Vagina (tissue), 2 donors: ENCODE measurements around the gene SPTLC3.

Experiments
- POLR2A ChIP-seq, 2 donors: fragments of 450-650 bp; IDR thresholded peaks; one replicate each; pipeline ENCODE4 v1.6.1; 2017; ENCODE audit warnings: antibody characterized with exemption in 2 of 2, mild to moderate bottlenecking in 2 of 2, moderate library complexity in 2 of 2
- POLR2AphosphoS5 ChIP-seq, 2 donors: sonication (generic); formaldehyde crosslinking; IDR thresholded peaks; one replicate each; pipeline ENCODE4 v1.9.0; 2017; ENCODE audit warnings: antibody characterized with exemption in 2 of 2, mild to moderate bottlenecking in 2 of 2, low read depth in 1 of 2; ENCODE audit not compliant: insufficient read depth in 1 of 2
- TF ChIP-seq, protein P1 (sequence below), 3 experiments: fragments of 450-650 bp in 2 of 3; fragments of 200-600 bp in 1 of 3; sonication (generic) in 1 of 3; IDR thresholded peaks; one replicate each; pipeline ENCODE4 v1.5.1; 2017 to 2019; ENCODE audit warnings: antibody characterized with exemption in 3 of 3, mild to moderate bottlenecking in 2 of 3, moderate library complexity in 2 of 3

- no peak for TF ChIP-seq POLR2A (IDR thresholded peaks at IDR 0.05)
- TF ChIP-seq, protein P1, sequence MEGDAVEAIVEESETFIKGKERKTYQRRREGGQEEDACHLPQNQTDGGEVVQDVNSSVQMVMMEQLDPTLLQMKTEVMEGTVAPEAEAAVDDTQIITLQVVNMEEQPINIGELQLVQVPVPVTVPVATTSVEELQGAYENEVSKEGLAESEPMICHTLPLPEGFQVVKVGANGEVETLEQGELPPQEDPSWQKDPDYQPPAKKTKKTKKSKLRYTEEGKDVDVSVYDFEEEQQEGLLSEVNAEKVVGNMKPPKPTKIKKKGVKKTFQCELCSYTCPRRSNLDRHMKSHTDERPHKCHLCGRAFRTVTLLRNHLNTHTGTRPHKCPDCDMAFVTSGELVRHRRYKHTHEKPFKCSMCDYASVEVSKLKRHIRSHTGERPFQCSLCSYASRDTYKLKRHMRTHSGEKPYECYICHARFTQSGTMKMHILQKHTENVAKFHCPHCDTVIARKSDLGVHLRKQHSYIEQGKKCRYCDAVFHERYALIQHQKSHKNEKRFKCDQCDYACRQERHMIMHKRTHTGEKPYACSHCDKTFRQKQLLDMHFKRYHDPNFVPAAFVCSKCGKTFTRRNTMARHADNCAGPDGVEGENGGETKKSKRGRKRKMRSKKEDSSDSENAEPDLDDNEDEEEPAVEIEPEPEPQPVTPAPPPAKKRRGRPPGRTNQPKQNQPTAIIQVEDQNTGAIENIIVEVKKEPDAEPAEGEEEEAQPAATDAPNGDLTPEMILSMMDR (IDR thresholded peaks at IDR 0.05), result no peak
- TF ChIP-seq POLR2AphosphoS5 (IDR thresholded peaks at IDR 0.05; ENCODE audit: insufficient read depth in 1 of 2, low read depth in 1 of 2), result no peak
Measured at GRCh38 chr20:13212750-13213149, 204.0 kb downstream of the SPTLC3 start.
